Subcutaneous adipose tissue (tissue), 4 donors: ENCODE data around the gene ZMIZ1. TPM values are rescaled to one million over a fixed set of nuclear protein-coding genes. Genes with fewer than 3 reads are reported as not detected.

Experiments used
- CTCF ChIP-seq: fragments of 450-650 bp; IDR thresholded peaks from one replicate; pipeline ENCODE4 v1.5.1; 2016; ENCODE audit warnings: low read depth, mild to moderate bottlenecking, control low read depth, antibody characterized with exemption, moderate library complexity
- total RNA-seq, 4 donors: library from RNA; depleted of rRNA; stranded (reverse); fragments of >200 nt; gene quantifications; one replicate each; pipeline ENCODE4 v1.1.0, GENCODE V29; 2016

ZMIZ1 gene
- total RNA-seq, 4 donors from 2014 or later, result 38.1 to 70.6 (median 51.4) TPM

- no peak for TF ChIP-seq CTCF
These were observed 70.5 kb downstream of the ZMIZ1 start for GRCh38 chr10:79139124-79139835.

- TF ChIP-seq CTCF, result no peak
These were observed 71.5 kb downstream of the ZMIZ1 start for GRCh38 chr10:79140085-79140793.

GRCh38 chr10:79140855-79141254 lies 72.1 kb downstream of the ZMIZ1 start:
- TF ChIP-seq CTCF, result no peak

- no peak for TF ChIP-seq CTCF
These were observed 73.3 kb downstream of the ZMIZ1 start for GRCh38 chr10:79142064-79142491.

GRCh38 chr10:79142522-79143309 lies 74.0 kb downstream of the ZMIZ1 start:
- no peak for TF ChIP-seq CTCF

- no peak for TF ChIP-seq CTCF
These were observed 75.1 kb downstream of the ZMIZ1 start for GRCh38 chr10:79143879-79144278.
